Activated B cell treated with CpG ODN at 0.5 μM for 24 hours (primary cell): Measurements from ENCODE around the gene GPR137B. TPM values are rescaled to one million over a fixed set of nuclear protein-coding genes. Genes with fewer than 3 reads are reported as not detected.

ENCODE experiments used
- ATAC-seq: fragments of 200-7000 bp; cut with Tn5 transposase; one replicate; pipeline ENCODE4 v1.10.0; 2021; ENCODE audit warnings: low read depth, mild to moderate bottlenecking, moderate library complexity
- CTCF ChIA-PET: fragments of 350-600 bp; sonication (Branson Sonifier 250); formaldehyde crosslinking; loops from one replicate; lab custom pipeline; 2021; ENCODE audit warnings: antibody characterized with exemption; lab: Charles Lee
- POLR2A ChIA-PET: fragments of 350-600 bp; sonication (Branson Sonifier 250); formaldehyde crosslinking; loops from one replicate; lab custom pipeline; 2021; ENCODE audit warnings: antibody characterized with exemption; lab: Charles Lee
- DNase-seq: peaks from one replicate; pipeline ENCODE4 v3.0.0; 2022
- H3K27ac Mint-ChIP-seq: one replicate; pipeline ENCODE4 v1.8.0; 2020; ENCODE audit warnings: mixed read lengths
- H3K27me3 Mint-ChIP-seq: one replicate; pipeline ENCODE4 v1.8.0; 2021; ENCODE audit warnings: mixed read lengths
- H3K36me3 Mint-ChIP-seq: one replicate; pipeline ENCODE4 v1.8.0; 2021; ENCODE audit warnings: low read depth, mixed read lengths
- H3K4me1 Mint-ChIP-seq: one replicate; pipeline ENCODE4 v1.8.0; 2021; ENCODE audit warnings: mixed read lengths
- H3K4me3 Mint-ChIP-seq: one replicate; pipeline ENCODE4 v1.8.0; 2020; ENCODE audit warnings: mild to moderate bottlenecking, mixed read lengths
- H3K9me3 Mint-ChIP-seq: one replicate; pipeline ENCODE4 v1.8.0; 2020; ENCODE audit warnings: mixed read lengths
- CTCF ChIP-seq: fragments of 200-600 bp; IDR thresholded peaks from one replicate; pipeline ENCODE4 v1.8.0; 2022; ENCODE audit warnings: antibody characterized with exemption, mild to moderate bottlenecking
- intact Hi-C: fragments of 100-400 bp; cut with micrococcal nuclease; formaldehyde crosslinking; loops from one replicate; pipeline ENCODE4 v1.15.1; 2024
- total RNA-seq: library from RNA; stranded (reverse); gene quantifications from 2 replicates; pipeline ENCODE4 v1.2.3, GENCODE V29; 2022

The GPR137B gene
- total RNA-seq, 1 donor from 2014 or later, result 11.8 TPM

- H3K4me1 Mint-ChIP-seq, result peaks cover 2% of the 10 kb centered on the region
- H3K9me3 Mint-ChIP-seq, result no peaks in the 10 kb centered on the region
- H3K27ac Mint-ChIP-seq, result no peak overlapping the region
- peaks cover 6% of the 10 kb centered on the region for H3K27me3 Mint-ChIP-seq
- H3K4me3 Mint-ChIP-seq, result no peak overlapping the region
- intact Hi-C loops, result loop anchor here (1.0 to 5.0 kb wide), 5 partner anchors 242 to 1459 kb away; no protein-coding TSS in a partner anchor
- ChIA-PET CTCF (interaction anchor here (1.1 to 1.2 kb wide), 2 partner anchors 131 to 1459 kb away, joined by 3 read pairs; no protein-coding TSS in a partner anchor), POLR2A (no interaction called here)
- no peaks in the 10 kb centered on the region for H3K36me3 Mint-ChIP-seq
- no peak for TF ChIP-seq CTCF
- DNase-seq (no peak), ATAC-seq (no peak)
These were observed 39.3 kb upstream of the GPR137B start for GRCh38 chr1:236103059-236103458.

GRCh38 chr1:236103646-236104218 lies 38.6 kb upstream of the GPR137B start:
- Mint-ChIP-seq H3K27ac (no peak overlapping the region), H3K4me1 (peaks cover 2% of the 10 kb centered on the region), H3K36me3 (no peaks in the 10 kb centered on the region), H3K27me3 (peaks cover 4% of the 10 kb centered on the region), H3K4me3 (no peak overlapping the region), H3K9me3 (no peaks in the 10 kb centered on the region)
- peak; percentile 67 for ATAC-seq
- intact Hi-C loops, result loop anchor here (1.0 to 5.0 kb wide), 5 partner anchors 242 to 1459 kb away; no protein-coding TSS in a partner anchor
- ChIA-PET CTCF (interaction anchor here (1.0 to 3.4 kb wide), 4 partner anchors 132 to 387 kb away, joined by 3 to 23 read pairs (median 3); no protein-coding TSS in a partner anchor), POLR2A (no interaction called here)
- DNase-seq, result no peak
- peak; percentile 52 for TF ChIP-seq CTCF

- POLR2A ChIA-PET, result interaction anchor here (0.7 kb wide), 1 partner anchor 191 kb away, joined by 4 read pairs; no protein-coding TSS in a partner anchor
- Mint-ChIP-seq H3K27ac (no peak overlapping the region), H3K9me3 (no peaks in the 10 kb centered on the region), H3K27me3 (peaks cover 5% of the 10 kb centered on the region), H3K4me3 (no peak overlapping the region), H3K4me1 (peaks cover 2% of the 10 kb centered on the region), H3K36me3 (no peaks in the 10 kb centered on the region)
- ATAC-seq, result no peak
- TF ChIP-seq CTCF, result no peak
- no peak for DNase-seq
- intact Hi-C loops, result loop anchor here (5.0 kb wide), 1 partner anchor 445 kb away; no protein-coding TSS in a partner anchor
- CTCF ChIA-PET, result interaction anchor here (1.2 to 2.4 kb wide), 7 partner anchors 10 to 1280 kb away, joined by 3 to 14 read pairs (median 4); no protein-coding TSS in a partner anchor
These were observed 35.0 kb upstream of the GPR137B start for GRCh38 chr1:236107121-236107907.

GRCh38 chr1:236108027-236108648 lies 34.2 kb upstream of the GPR137B start:
- POLR2A ChIA-PET, result no interaction called here
- no peak overlapping the region for H3K27ac Mint-ChIP-seq
- no peak for TF ChIP-seq CTCF
- no peak for DNase-seq
- no peak for ATAC-seq
- CTCF ChIA-PET, result interaction anchor here (1.2 to 2.4 kb wide), 9 partner anchors 9 to 384 kb away, joined by 3 to 14 read pairs (median 4); no protein-coding TSS in a partner anchor
- no peaks in the 10 kb centered on the region for H3K9me3 Mint-ChIP-seq
- H3K4me1 Mint-ChIP-seq, result peaks cover 2% of the 10 kb centered on the region
- intact Hi-C loops, result loop anchor here (2.0 to 5.0 kb wide), 2 partner anchors 177 to 444 kb away; no protein-coding TSS in a partner anchor
- peaks cover 5% of the 10 kb centered on the region for H3K27me3 Mint-ChIP-seq
- no peak overlapping the region for H3K4me3 Mint-ChIP-seq
- no peaks in the 10 kb centered on the region for H3K36me3 Mint-ChIP-seq
